Upper lobe of left lung (tissue), 6 donors: ENCODE data around the gene MAN1A1. TPM values are rescaled to one million over a fixed set of nuclear protein-coding genes. Genes with fewer than 3 reads are reported as not detected.

Source experiments
- ATAC-seq, 2 donors: fragments of 200-7000 bp; cut with Tn5 transposase; one replicate each; pipeline ENCODE4 v1.9.1; 2022; ENCODE audit warnings: mild to moderate bottlenecking in 2 of 2, moderate library complexity in 2 of 2; ENCODE audit not compliant: low FRiP score in 2 of 2
- DNase-seq, 2 donors: peaks; one replicate each; pipeline ENCODE4 v3.0.0-alpha.2; 2019 to 2020
- H3K27ac ChIP-seq, 4 donors: fragments of 200-600 bp; sonication (generic); one replicate each; pipeline ENCODE4 v1.5.1; 2016 to 2019
- H3K27me3 ChIP-seq, 4 donors: fragments of 200-600 bp; sonication (generic); one replicate each; pipeline ENCODE4 v1.5.1; 2017 to 2019
- H3K36me3 ChIP-seq, 4 donors: fragments of 200-600 bp; sonication (generic); one replicate each; pipeline ENCODE4 v1.5.1; 2016 to 2019
- H3K4me1 ChIP-seq, 4 donors: fragments of 200-600 bp; sonication (generic); one replicate each; pipeline ENCODE4 v1.5.1; 2018 to 2019
- H3K4me3 ChIP-seq, 4 donors: fragments of 200-600 bp; sonication (generic); one replicate each; pipeline ENCODE4 v1.5.1; 2017 to 2019; ENCODE audit warnings: mild to moderate bottlenecking in 2 of 4, moderate library complexity in 1 of 4
- H3K9me3 ChIP-seq, 4 donors: fragments of 200-600 bp; sonication (generic); one replicate each; pipeline ENCODE4 v1.5.1; 2018 to 2019
- EP300 ChIP-seq, 4 donors: sonication (generic); formaldehyde crosslinking; IDR thresholded peaks; one replicate each; pipeline ENCODE4 v1.5.1; 2017; ENCODE audit warnings: antibody characterized with exemption in 4 of 4, control low read depth in 2 of 4
- POLR2A ChIP-seq, 4 donors: fragments of 450-650 bp; IDR thresholded peaks; one replicate each; pipeline ENCODE4 v1.5.1; 2016 to 2017; ENCODE audit warnings: antibody characterized with exemption in 4 of 4, mild to moderate bottlenecking in 2 of 4
- POLR2AphosphoS5 ChIP-seq, 2 donors: sonication (generic); formaldehyde crosslinking; IDR thresholded peaks; one replicate each; pipeline ENCODE4 v1.5.1; 2017; ENCODE audit warnings: antibody characterized with exemption in 2 of 2
- WGBS, 2 donors: methylation state at CpG; one replicate each; pipeline ENCODE4 v1.1.5; 2017 to 2018; 5-methylcytosine and 5-hydroxymethylcytosine counted together
- total RNA-seq, 6 donors: library from RNA; depleted of rRNA in 4 of 6; stranded (reverse); fragments of >200 nt in 4 of 6; gene quantifications; one replicate each; pipeline versions ENCODE4 v1.1.0 to v1.2.1, GENCODE V29; 2016 to 2021
- TF ChIP-seq, protein P1 (sequence below), 6 experiments: fragments of 450-650 bp in 4 of 6; fragments of 200-600 bp in 2 of 6; sonication (generic) in 2 of 6; IDR thresholded peaks; one replicate each; pipeline ENCODE4 v1.5.1; 2016 to 2019; ENCODE audit warnings: antibody characterized with exemption in 6 of 6
- donor health status: DM: no; HTN: no; CAD: no; lungs with moderate emphysema.
- donor health status: DM: no; HTN: yes; CAD: no; lungs with severe emphysema.

Gene MAN1A1
- total RNA-seq, 6 donors from 2014 or later = 61.8 to 98.6 (median 79.1) TPM

GRCh38 chr6:119344306-119344705 is 5.3 kb downstream of the MAN1A1 start:
- TF ChIP-seq POLR2A (IDR thresholded peaks at IDR 0.05) = no peak
- TF ChIP-seq EP300 (IDR thresholded peaks at IDR 0.05) = no peak
- TF ChIP-seq, protein P1, sequence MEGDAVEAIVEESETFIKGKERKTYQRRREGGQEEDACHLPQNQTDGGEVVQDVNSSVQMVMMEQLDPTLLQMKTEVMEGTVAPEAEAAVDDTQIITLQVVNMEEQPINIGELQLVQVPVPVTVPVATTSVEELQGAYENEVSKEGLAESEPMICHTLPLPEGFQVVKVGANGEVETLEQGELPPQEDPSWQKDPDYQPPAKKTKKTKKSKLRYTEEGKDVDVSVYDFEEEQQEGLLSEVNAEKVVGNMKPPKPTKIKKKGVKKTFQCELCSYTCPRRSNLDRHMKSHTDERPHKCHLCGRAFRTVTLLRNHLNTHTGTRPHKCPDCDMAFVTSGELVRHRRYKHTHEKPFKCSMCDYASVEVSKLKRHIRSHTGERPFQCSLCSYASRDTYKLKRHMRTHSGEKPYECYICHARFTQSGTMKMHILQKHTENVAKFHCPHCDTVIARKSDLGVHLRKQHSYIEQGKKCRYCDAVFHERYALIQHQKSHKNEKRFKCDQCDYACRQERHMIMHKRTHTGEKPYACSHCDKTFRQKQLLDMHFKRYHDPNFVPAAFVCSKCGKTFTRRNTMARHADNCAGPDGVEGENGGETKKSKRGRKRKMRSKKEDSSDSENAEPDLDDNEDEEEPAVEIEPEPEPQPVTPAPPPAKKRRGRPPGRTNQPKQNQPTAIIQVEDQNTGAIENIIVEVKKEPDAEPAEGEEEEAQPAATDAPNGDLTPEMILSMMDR (IDR thresholded peaks at IDR 0.05) = no peak
- no peak for TF ChIP-seq POLR2AphosphoS5 (IDR thresholded peaks at IDR 0.05)
- Histone ChIP-seq H3K36me3 (no peaks in the 10 kb centered on the region), H3K4me1 (peaks cover 27 to 53% (median 35%) of the 10 kb centered on the region in 4 donors), H3K27ac (no peak overlapping the region), H3K9me3 (no peaks in the 10 kb centered on the region), H3K27me3 (no peaks in the 10 kb centered on the region), H3K4me3 (no peak overlapping the region)
- DNase-seq (peak in 1 of 2 donors; percentile 37), ATAC-seq (no peak)
- WGBS, 2 donors = 58 to 67% methylated on average over 1 of the region's 1 CpG

- Histone ChIP-seq H3K4me1 (peaks cover 27 to 53% (median 35%) of the 10 kb centered on the region in 4 donors), H3K4me3 (no peak overlapping the region), H3K27ac (no peak overlapping the region), H3K36me3 (no peaks in the 10 kb centered on the region), H3K27me3 (no peaks in the 10 kb centered on the region), H3K9me3 (no peaks in the 10 kb centered on the region)
- ATAC-seq (no peak), DNase-seq (no peak)
- TF ChIP-seq POLR2AphosphoS5 (IDR thresholded peaks at IDR 0.05) (no peak), EP300 (IDR thresholded peaks at IDR 0.05) (no peak), POLR2A (IDR thresholded peaks at IDR 0.05) (no peak)
- TF ChIP-seq, protein P1 (IDR thresholded peaks at IDR 0.05) = no peak
- 87 to 88% methylated on average over 5 of the region's 5 CpGs for WGBS, 2 donors
These were observed 5.9 kb downstream of the MAN1A1 start for GRCh38 chr6:119343573-119344146.

- no peak overlapping the region for H3K27ac ChIP-seq
- no peak for DNase-seq
- peaks cover 27 to 53% (median 35%) of the 10 kb centered on the region in 4 donors for H3K4me1 ChIP-seq
- no peak overlapping the region for H3K4me3 ChIP-seq
- no peaks in the 10 kb centered on the region for H3K9me3 ChIP-seq
- ATAC-seq = no peak
- no peak for TF ChIP-seq POLR2A (IDR thresholded peaks at IDR 0.05)
- TF ChIP-seq POLR2AphosphoS5 (IDR thresholded peaks at IDR 0.05) = no peak
- TF ChIP-seq EP300 (IDR thresholded peaks at IDR 0.05) = no peak
- TF ChIP-seq, protein P1 (IDR thresholded peaks at IDR 0.05) = no peak
- H3K27me3 ChIP-seq = no peaks in the 10 kb centered on the region
- no peaks in the 10 kb centered on the region for H3K36me3 ChIP-seq
- 85% methylated on average over 4 of the region's 4 CpGs for WGBS, 2 donors
These were observed 6.4 kb downstream of the MAN1A1 start for GRCh38 chr6:119343167-119343566.

- Histone ChIP-seq H3K36me3 (no peaks in the 10 kb centered on the region), H3K4me3 (no peak overlapping the region), H3K27ac (no peak overlapping the region), H3K9me3 (no peaks in the 10 kb centered on the region), H3K4me1 (peaks cover 26 to 53% (median 34%) of the 10 kb centered on the region in 4 donors), H3K27me3 (no peaks in the 10 kb centered on the region)
- ATAC-seq = no peak
- TF ChIP-seq POLR2AphosphoS5 (IDR thresholded peaks at IDR 0.05) = no peak
- TF ChIP-seq, protein P1 (IDR thresholded peaks at IDR 0.05) = no peak
- no peak for TF ChIP-seq POLR2A (IDR thresholded peaks at IDR 0.05)
- TF ChIP-seq EP300 (IDR thresholded peaks at IDR 0.05) = no peak
- 79 to 89% methylated on average over 3 of the region's 3 CpGs for WGBS, 2 donors
- DNase-seq = no peak
These were observed 7.1 kb downstream of the MAN1A1 start for GRCh38 chr6:119342430-119342829.
